Kidney (tissue), 14 donors: ENCODE results near the gene PDE1C. TPM values are rescaled to one million over a fixed set of nuclear protein-coding genes. Genes with fewer than 3 reads are reported as not detected.

Experiments
- DNase-seq, 5 donors: peaks; one replicate each; pipeline ENCODE4 v3.0.0-alpha.2; 2013 to 2020
- FAIRE-seq: peaks from 2 replicates; lab custom pipeline; 2012; peaks lifted over from hg19 to GRCh38; lab: Jason Lieb, UNC
- H3K27ac ChIP-seq, 2 donors: one replicate each; pipeline ENCODE4 v1.7.0; 2013; ENCODE audit warnings: low read depth in 2 of 2, low read length in 2 of 2, inconsistent platforms in 1 of 2
- H3K27me3 ChIP-seq: one replicate; pipeline ENCODE4 v1.7.1; 2013; ENCODE audit warnings: low read length, inconsistent platforms; ENCODE audit not compliant: control insufficient read depth, insufficient read depth
- H3K36me3 ChIP-seq, 3 donors: one replicate each; pipeline versions ENCODE4 v1.7.0 to v1.7.1; 2013; ENCODE audit warnings: low read length in 3 of 3, control low read depth in 1 of 3, inconsistent platforms in 1 of 3; ENCODE audit not compliant: insufficient read depth in 3 of 3, control insufficient read depth in 2 of 3
- H3K4me1 ChIP-seq, 3 donors: one replicate each; pipeline versions ENCODE4 v1.7.0 to v1.7.1; 2013; ENCODE audit warnings: low read length in 3 of 3, inconsistent platforms in 1 of 3, low read depth in 1 of 3; ENCODE audit not compliant: control insufficient read depth in 2 of 3, insufficient read depth in 2 of 3
- H3K4me3 ChIP-seq, 3 donors: one replicate each; pipeline versions ENCODE4 v1.7.0 to v1.8.1; 2013; ENCODE audit warnings: low read length in 3 of 3, control low read depth in 1 of 3, inconsistent platforms in 1 of 3
- H3K9ac ChIP-seq, 3 donors: one replicate each; pipeline versions ENCODE4 v1.7.0 to v1.7.1; 2013; ENCODE audit warnings: low read length in 3 of 3, control low read depth in 1 of 3, inconsistent platforms in 1 of 3
- H3K9me3 ChIP-seq, 3 donors: one replicate each; pipeline versions ENCODE4 v1.7.0 to v1.7.1; 2013; ENCODE audit warnings: low read length in 3 of 3, control low read depth in 1 of 3, inconsistent platforms in 1 of 3; ENCODE audit not compliant: control insufficient read depth in 2 of 3, insufficient read depth in 1 of 3
- CTCF ChIP-seq: IDR thresholded peaks from 3 replicates; pipeline ENCODE4 v1.5.1; 2012; ENCODE audit warnings: mild to moderate bottlenecking, moderate library complexity, borderline replicate concordance; ENCODE audit not compliant: insufficient read depth; ENCODE audit errors: extremely low read depth
- intact Hi-C: fragments of 100-400 bp; cut with DNase I; formaldehyde crosslinking; loops from one replicate; pipeline ENCODE4 v1.11.1; 2022
- polyA plus RNA-seq: library from polyadenylated mRNA; stranded (reverse); fragments of 350-450 nt; fragmentation: Illumina TruSeq; extraction: RNeasy Lipid Tissue Mini Kit (QIAGEN cat#74804); gene quantifications from one replicate; pipeline ENCODE4 v1.2.3, GENCODE V29; 2014; ENCODE audit warnings: low read depth, low replicate concordance; ENCODE audit not compliant: insufficient read depth
- total RNA-seq: library from RNA; stranded (reverse); fragmentation: NEBNext Ultra II Directional; extraction: Animal tissue kit (Norgen Biotek cat#: 25700); gene quantifications from one replicate; pipeline ENCODE4 v1.2.1, GENCODE V29; 2021
- donor health status: control.
- donor health status: control.
- donor health status: control.
- donor health status: control.
- donor health status: control.
- donor health status: DM: yes; HTN: yes; CAD: no.
- donor health status: Normal renal cell carcinoma (clear cell type).

The PDE1C gene
- total and polyA plus RNA-seq, 2 donors from 2014 or later, result 3.3 to 5.5 TPM

- H3K27me3 ChIP-seq, result no peaks in the 10 kb centered on the region
- no peak overlapping the region for H3K9ac ChIP-seq
- H3K27ac ChIP-seq, result no peak overlapping the region
- no peaks in the 10 kb centered on the region for H3K9me3 ChIP-seq
- FAIRE-seq (no peak), DNase-seq (no peak)
- no peaks in the 10 kb centered on the region for H3K4me1 ChIP-seq
- no peak for TF ChIP-seq CTCF
- intact Hi-C loops, result no loop called here
- H3K36me3 ChIP-seq, result no peaks in the 10 kb centered on the region
- H3K4me3 ChIP-seq, result no peak overlapping the region
These were observed 136.7 kb downstream of the PDE1C start for GRCh38 chr7:31933481-31933880.

- no peak overlapping the region for H3K4me3 ChIP-seq
- FAIRE-seq, result no peak
- intact Hi-C loops, result no loop called here
These were observed 143.1 kb downstream of the PDE1C start for GRCh38 chr7:31926991-31927584.

GRCh38 chr7:31925753-31926454, 144.3 kb downstream of the PDE1C start:
- H3K27me3 ChIP-seq, result no peaks in the 10 kb centered on the region
- no peaks in the 10 kb centered on the region for H3K9me3 ChIP-seq
- no peak overlapping the region for H3K9ac ChIP-seq
- H3K4me1 ChIP-seq, result no peaks in the 10 kb centered on the region
- DNase-seq (no peak), FAIRE-seq (no peak)
- no peak overlapping the region for H3K4me3 ChIP-seq
- no peaks in the 10 kb centered on the region for H3K36me3 ChIP-seq
- intact Hi-C loops, result no loop called here
- no peak for TF ChIP-seq CTCF
- no peak overlapping the region for H3K27ac ChIP-seq

More at GRCh38 chr7:31926991-31927584, 143.1 kb downstream of the PDE1C start:
- TF ChIP-seq CTCF, result no peak
- H3K36me3 ChIP-seq, result no peaks in the 10 kb centered on the region
- no peaks in the 10 kb centered on the region for H3K9me3 ChIP-seq
- no peaks in the 10 kb centered on the region for H3K4me1 ChIP-seq
- no peak overlapping the region for H3K27ac ChIP-seq
- H3K9ac ChIP-seq, result no peak overlapping the region
- no peaks in the 10 kb centered on the region for H3K27me3 ChIP-seq
- no peak for DNase-seq
